Urothelium cell line (cell line): ENCODE measurements around the gene IGF2BP2.
"Not testable (repeated sequence)": the region's sequence is repeated elsewhere in the genome, so short reads cannot be mapped to it uniquely, and the experiment has no call there.

Source experiments
- DNase-seq: peaks from one replicate; pipeline ENCODE4 v3.0.0; 2011; ENCODE audit warnings: low spot score, mixed read lengths
- FAIRE-seq: peaks from 2 replicates; lab custom pipeline; 2011; peaks lifted over from hg19 to GRCh38; lab: Jason Lieb, UNC

The IGF2BP2 gene

GRCh38 chr3:185813205-185813604 is 11.6 kb downstream of the IGF2BP2 start:
- DNase-seq (no peak), FAIRE-seq (no peak)

DNA sequence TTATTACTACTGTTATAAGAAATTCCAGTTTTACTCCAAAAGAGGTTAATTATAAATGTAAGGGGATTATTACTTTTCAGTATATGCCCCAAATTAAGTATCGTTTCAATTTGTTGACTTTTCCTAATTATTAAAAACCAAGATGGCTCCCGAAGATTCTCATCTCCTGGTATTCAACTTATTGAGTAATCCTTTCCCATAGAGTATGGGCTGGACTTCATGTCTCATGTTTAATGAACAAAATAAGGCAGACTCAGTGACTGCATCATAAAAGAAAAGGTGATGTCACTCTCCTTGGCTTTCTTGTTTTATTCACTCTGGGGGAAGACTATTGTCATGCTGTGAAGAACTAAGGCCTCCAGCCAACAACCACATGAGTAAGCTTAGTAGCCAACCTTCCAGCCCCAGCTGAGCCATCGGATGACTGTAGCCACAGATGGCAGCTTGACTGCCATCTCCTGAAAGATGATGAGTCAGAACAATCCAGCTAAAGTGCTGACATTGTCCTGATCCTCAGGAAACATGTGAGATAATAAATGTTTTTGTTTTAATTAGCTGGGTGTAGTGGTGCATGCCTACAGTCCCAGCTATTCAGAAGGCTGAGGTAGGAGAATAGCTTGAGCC is 17.3 kb downstream of the IGF2BP2 start:
- FAIRE-seq = peak; percentile 52
- DNase-seq = peak; percentile 60

GRCh38 chr3:185798831-185799110 is 26.1 kb downstream of the IGF2BP2 start:
- FAIRE-seq, DNase-seq: not testable (repeated sequence)

- DNase-seq = no peak
- FAIRE-seq = no peak
Measured at GRCh38 chr3:185797993-185798830, 26.6 kb downstream of the IGF2BP2 start.

GRCh38 chr3:185797108-185797881 is 27.5 kb downstream of the IGF2BP2 start:
- FAIRE-seq (no peak), DNase-seq (no peak)

DNA sequence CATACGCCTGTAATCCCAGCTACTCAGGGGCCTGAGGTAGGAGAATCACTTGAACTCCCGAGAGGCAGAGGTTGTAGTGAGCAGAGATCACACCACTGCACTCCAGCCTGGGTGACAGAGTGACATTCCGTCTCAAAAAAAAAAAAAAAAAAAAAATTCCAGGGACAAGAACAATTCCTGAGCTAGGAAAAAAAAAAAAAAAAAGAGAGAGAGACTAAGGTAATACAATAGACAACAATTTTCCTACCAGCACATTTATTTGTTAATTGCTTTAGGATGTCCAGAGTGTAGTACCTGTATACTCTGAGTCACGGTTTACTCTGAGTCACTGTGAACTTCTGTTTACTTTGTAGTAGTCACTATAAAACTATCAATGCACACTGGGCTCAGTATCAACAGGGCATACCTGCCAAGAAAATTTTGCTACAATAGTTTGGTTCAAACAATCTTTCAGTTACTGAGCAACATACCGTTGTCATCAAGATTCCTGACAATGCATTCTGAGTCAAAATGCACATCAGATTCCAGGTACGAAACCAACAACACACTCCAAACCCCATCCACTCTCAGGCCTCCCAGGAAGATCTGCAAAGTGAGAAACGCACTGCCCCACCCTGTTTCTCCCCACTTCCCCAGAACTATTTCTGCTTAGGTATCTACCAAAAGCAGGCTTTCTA is 28.3 kb downstream of the IGF2BP2 start:
- FAIRE-seq (no peak), DNase-seq (peak; percentile 72)

DNA sequence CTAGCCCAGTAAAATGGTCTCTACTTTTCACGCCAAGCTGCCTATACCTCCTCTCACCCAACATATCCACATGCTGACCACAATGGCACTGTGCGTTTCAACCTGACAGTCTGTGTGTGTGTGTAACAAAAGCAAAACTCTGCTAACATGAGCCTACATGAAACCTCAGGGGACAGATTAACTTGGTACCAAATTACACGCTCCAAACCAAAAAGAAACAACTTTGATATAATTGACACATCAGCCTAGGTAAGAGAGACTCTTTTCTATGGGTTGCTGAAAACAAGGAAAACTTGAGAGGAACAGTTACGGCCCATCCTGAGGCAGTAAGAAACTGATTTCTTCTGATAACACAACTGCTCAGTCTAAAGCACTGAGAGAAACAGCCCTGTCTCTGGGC is 31.5 kb downstream of the IGF2BP2 start:
- DNase-seq = no peak
- no peak for FAIRE-seq

GRCh38 chr3:185792955-185793354 is 31.9 kb downstream of the IGF2BP2 start:
- no peak for DNase-seq
- FAIRE-seq = no peak

DNA sequence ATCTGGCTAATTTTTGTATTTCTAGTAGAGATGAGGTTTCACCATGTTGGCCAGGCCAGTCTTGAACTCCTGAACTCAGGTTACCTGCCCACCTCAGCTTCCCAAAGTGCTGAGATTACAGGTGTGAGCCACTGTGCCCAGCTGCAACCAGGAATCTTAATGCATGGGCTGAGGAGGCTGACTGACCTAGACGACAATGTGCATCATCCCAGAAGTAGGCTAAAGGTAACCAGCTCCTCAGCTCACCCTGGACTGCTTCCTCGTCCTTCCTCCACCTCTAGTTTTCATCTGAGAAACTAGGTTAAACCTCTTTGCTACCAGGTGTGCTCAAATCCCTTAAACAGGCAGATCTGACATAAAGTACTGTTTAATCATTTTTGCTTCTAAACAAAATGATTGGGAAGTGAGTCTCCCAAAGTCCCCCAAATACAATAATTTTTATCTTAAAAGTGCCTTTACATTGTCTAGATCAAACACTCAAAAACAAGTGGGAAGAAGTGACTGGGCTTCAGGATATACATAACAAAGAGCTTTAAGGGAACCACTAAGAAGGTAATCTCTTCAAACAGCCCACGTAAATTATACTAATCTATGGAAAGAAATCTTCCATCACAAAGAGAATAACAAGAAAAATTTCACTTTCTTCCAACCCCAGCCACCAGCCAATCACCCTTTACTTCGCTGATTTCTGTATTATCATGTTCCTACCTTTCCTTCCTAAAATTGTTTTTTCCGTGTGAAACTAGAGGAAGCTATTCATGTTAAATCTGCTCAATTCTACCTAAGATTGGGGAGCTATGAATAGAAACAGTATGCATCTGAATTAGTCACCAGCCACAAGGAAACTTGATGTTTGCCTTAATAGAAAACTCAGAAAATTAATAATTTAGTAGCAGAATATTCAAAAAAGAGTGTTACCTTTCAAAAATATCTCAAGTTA is 34.7 kb downstream of the IGF2BP2 start:
- DNase-seq = no peak
- no peak for FAIRE-seq

DNA sequence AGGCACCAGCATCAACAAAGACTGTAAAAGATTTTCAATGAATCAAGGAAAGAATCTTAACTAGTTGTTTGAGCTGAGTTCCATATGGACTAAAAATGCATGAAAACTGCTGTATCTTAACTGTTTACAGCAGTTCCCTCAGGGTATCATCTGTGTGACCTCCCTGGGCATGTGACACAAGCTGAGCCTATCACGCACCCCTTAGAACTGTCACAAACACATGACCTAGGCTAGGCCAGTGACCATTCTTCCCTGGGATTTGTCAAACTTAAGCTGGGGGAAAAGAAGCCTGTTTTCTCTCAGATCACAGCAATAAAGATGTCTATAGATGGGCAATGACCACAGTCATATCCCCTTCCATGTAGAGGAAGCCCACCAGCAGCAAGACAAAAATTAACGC is 35.7 kb downstream of the IGF2BP2 start:
- FAIRE-seq (no peak), DNase-seq (no peak)

DNA sequence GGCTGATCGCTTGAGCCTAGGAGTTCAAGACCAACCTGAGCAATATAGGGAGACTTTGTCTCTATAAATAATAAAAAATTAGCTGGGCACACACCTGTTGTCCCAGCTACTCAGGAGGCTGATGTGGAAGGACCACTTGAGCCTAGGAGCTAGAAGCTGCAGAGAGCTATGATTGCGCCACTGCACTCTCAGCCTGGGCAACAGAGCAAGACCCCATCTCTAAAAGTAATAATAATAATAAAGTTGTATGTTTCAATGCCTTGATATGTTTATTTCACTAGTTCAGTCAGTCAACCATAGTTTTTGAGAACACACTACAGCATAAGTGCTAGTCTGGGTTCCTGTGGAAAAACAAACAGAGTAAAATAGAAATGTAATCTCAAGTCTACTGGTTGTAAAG is 36.5 kb downstream of the IGF2BP2 start:
- no peak for FAIRE-seq
- no peak for DNase-seq

DNA sequence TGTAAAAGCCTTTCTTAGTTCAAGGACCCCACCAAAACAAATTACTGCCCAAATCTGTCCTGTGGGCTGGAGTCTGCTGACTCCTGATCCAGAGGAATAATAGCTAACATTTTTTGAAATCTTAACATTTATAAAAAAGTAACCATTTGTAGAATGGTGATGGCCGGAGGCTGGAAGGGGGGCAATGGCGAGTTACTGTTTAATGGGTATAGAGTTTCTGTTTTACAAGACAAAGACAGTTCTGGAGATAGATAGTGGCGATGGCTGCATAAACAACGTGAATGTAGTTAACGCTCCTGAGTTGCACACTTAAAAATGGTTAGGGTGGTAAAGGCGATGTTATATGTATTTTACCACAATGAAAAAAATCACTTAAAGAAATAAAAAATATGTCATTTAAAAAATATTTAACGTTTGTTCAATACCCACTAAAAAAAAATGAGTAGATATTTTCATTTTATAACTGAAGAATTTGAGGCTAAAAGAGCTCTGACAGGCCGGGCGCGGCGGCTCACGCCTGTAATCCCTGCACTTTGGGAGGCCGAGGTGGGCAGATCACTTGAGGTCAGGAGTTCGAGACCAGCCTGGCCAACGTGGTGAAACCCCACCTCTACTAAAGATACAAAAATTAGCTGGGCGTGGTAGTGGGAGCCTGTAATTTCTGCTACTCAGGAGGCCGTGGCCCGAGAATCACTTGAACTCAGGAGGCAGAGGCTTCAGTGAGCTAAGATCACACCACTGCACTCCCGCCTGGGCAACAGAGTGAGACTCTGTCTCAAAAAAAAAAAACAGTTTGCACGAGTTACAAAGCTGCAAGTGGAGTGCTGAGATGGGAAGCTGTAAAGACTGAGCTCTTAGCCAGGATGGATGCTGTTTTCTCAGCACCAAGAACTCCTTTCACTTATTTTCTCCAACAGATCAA is 37.6 kb downstream of the IGF2BP2 start:
- no peak for DNase-seq
- no peak for FAIRE-seq

- FAIRE-seq, DNase-seq: not testable (repeated sequence)
Measured at GRCh38 chr3:185786258-185786657, 38.6 kb downstream of the IGF2BP2 start.

DNA sequence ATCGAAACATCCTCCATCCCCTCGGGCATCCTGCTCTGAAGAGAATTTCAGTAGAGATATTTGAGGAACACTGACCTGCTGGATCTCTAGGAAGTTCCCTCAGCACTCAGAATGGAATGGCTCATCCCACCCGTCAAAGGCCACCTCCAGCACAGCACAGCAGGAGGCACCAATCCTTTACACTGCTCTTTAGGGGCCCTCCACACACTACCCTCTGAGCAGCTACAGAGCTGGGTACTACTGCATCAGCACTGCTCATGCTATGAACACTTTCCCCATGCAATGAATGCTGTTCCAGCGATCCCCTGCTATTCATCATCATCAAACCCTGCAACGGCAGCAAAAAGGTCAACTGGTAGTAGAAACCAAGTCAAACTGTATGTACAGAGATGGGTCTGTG is 40.5 kb downstream of the IGF2BP2 start:
- FAIRE-seq (no peak), DNase-seq (no peak)

- FAIRE-seq (no peak), DNase-seq (no peak)
Measured at GRCh38 chr3:185781759-185782158, 43.1 kb downstream of the IGF2BP2 start.

- DNase-seq (no peak), FAIRE-seq (no peak)
Measured at GRCh38 chr3:185779461-185779860, 45.4 kb downstream of the IGF2BP2 start.

DNA sequence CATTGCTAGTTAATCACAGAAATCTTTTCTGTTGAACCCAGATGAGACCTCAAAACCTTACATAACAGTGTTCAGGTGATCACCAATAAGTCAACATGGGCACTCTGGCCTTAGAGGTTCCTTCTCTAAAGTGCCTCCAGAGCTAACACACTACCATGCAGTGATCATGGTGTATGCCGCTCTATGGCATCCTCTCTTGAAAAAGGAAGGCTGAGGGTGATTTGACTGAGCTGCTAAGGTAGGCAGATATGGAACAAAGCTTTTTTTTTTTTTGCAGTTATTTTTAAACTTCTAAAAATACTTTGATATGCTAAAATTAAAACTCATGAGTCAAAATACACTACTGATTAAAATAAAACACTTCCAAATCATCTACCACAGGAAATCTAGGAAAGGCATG is 46.0 kb downstream of the IGF2BP2 start:
- FAIRE-seq (no peak), DNase-seq (no peak)

- FAIRE-seq (no peak), DNase-seq (no peak)
Measured at GRCh38 chr3:185778094-185778493, 46.7 kb downstream of the IGF2BP2 start.

GRCh38 chr3:185770109-185770508 is 54.7 kb downstream of the IGF2BP2 start:
- DNase-seq = no peak

More at GRCh38 chr3:185770109-185770508, 54.7 kb downstream of the IGF2BP2 start:
- FAIRE-seq = no peak
